ENCODE data around the gene CADM4.
"Not testable (repeated sequence)": the region's sequence is repeated elsewhere in the genome, so short reads cannot be mapped to it uniquely, and the experiment has no call there.

The CADM4 gene

GRCh38 chr19:43662487-43662886, 22.8 kb upstream of the CADM4 start:
- DNase-seq = no peak

GRCh38 chr19:43660971-43661360, 21.3 kb upstream of the CADM4 start:
- DNase-seq = no peak

GRCh38 chr19:43660301-43660970, 20.8 kb upstream of the CADM4 start:
- DNase-seq = no peak

DNA sequence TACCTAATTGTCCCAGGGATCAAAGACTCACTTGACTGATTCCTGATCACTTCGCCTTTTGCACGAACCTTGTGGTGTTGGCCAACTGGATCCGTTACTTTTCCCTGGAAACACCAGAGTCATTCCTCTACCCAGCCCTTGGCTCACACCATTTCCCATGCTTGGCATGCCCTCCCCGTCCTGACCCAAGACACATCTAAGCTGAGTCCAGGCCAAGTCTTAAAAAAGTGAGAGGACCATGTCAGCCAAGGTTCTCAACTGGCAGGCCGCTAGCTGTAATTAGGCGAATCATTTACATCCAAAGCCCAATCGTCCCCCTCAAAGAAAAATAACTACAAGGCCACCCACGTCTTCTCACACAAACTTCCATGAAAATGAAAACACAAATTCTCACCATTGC, 18.8 kb upstream of the CADM4 start:
- no peak for DNase-seq

- no peak for DNase-seq
Measured at GRCh38 chr19:43658001-43658400, 18.4 kb upstream of the CADM4 start.

GRCh38 chr19:43656436-43656835, 16.8 kb upstream of the CADM4 start:
- DNase-seq = no peak

DNA sequence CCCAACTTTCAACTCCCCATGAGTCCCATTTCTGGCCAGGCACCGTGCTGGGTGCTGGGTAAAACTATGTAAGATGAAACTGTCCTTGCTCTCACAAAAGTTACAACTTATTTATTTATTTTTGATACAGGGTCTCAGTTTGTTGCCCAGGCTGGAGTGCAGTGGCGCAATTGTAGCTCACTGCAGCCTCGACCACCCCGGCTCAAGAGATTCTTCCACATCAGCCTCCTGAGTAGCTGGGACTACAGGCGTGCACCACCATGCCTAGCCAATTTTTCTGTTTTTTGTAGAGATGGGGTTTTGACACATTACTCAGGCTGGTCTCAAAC, 12.9 kb upstream of the CADM4 start:
- no peak for DNase-seq

DNA sequence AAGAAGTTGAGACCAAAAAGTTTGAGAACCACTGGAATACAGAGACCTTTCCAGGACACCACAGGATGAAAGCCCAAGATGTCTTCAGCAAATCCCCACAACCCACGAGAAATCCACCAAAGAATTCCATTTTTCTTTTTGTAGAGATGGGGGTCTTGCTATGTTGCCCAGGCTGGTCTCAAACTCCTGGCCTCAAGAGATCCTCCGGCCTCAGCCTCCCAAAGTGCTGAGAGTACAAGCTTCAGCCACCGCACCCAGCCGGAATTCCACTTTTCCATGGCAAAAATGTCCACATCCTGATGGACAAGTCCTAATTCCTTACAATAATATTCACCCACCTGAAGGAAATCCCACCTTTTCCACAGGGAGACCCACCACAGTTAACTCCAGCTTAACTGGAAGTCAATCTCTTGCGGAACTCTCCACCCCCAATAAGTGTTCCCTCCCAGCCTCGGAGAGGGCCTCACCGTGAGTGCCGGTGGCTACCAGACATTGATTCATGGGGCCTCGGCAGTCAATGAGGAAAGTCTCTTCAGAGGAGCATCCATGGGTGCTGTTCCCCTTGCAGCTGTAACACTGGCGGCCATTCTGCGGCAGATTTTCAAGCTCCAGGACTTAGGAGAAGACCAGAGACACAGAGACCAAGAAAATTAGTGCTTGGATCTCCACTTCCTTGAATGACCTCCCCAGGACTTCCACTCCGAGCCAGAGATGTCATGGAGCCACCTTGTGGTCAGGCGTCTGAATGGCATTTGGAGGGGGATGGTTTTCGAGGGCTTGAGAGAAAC, 12.3 kb upstream of the CADM4 start:
- peak; percentile 64 for DNase-seq

- DNase-seq = not testable (repeated sequence)
Measured at GRCh38 chr19:43650276-43650675, 10.6 kb upstream of the CADM4 start.

- DNase-seq = no peak
Measured at GRCh38 chr19:43649514-43649913, 9.9 kb upstream of the CADM4 start.

DNA sequence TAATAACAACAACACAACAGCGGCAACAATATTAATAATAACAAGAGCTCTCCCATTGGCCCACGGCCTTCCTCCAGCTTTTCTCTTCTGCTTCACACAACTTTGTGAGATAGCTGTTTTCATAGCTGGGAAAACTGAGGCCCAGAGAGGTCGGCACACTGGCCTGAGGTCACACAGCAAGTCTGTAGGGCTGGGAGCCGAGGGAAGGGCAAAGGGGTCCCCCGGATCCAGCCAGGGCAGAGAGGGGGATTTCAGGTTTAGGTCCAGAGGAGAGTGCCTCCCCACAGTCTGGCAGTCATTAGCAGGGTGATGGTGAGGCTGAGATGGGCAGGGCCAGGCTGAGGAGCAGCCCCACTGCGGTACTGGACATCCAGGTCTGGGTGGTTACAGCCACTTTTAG, 9.0 kb upstream of the CADM4 start:
- no peak for DNase-seq

GRCh38 chr19:43644181-43644580, 4.5 kb upstream of the CADM4 start:
- DNase-seq = no peak

- no peak for DNase-seq
Measured at GRCh38 chr19:43643326-43643725, 3.7 kb upstream of the CADM4 start.

- no peak for DNase-seq
Measured at GRCh38 chr19:43642531-43642930, 2.9 kb upstream of the CADM4 start.

GRCh38 chr19:43641333-43641732, 1.7 kb upstream of the CADM4 start:
- no peak for DNase-seq

GRCh38 chr19:43640424-43640757, 741 bp upstream of the CADM4 start:
- no peak for DNase-seq

DNA sequence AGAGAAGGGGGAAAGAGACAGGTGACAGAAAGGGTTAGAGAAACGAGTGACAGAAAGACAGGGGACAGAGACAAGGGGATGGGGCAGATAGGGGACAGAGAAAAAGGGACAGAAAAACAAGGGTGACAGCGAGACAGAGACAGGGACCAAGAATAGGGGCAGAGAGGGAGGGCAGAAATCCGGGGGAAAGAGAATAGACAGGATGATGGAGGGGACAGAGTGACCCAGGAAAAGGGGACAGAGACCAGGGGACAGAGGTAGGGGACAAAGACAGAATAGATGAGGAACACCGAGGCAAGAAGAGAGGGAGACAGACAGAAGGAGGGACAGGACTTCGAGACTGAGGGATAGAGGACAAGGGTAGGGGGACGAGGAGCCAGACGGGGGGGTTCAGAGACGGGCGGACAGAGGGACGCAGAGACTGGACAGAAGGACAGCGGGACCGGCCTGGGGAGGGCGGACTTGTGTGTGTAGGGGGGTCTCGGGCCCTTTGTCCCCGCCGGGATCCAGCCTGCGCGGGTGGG, 593 bp downstream of the CADM4 start:
- DNase-seq = no peak

- no peak for DNase-seq
Measured at GRCh38 chr19:43638214-43638994, 1.2 kb downstream of the CADM4 start.

GRCh38 chr19:43636121-43636683, 3.4 kb downstream of the CADM4 start:
- no peak for DNase-seq

DNA sequence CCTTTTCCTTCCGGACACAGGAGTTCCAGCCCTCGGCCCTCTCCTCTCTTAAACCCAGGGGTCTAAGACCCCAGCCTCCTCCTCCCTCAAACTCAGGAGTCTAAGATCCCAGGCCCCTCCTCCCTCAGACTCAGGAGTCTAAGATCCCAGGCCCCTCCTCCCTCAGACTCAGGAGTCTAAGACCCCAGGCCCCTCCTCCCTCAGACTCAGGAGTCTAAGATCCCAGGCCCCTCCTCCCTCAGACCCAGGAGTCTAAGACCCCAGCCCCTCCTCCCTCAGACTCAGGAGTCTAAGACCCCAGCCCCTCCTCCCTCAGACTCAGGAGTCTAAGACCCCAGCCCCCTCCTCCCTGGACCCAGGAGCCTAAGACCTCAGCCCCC, 4.1 kb downstream of the CADM4 start:
- not testable (repeated sequence) for DNase-seq

DNA sequence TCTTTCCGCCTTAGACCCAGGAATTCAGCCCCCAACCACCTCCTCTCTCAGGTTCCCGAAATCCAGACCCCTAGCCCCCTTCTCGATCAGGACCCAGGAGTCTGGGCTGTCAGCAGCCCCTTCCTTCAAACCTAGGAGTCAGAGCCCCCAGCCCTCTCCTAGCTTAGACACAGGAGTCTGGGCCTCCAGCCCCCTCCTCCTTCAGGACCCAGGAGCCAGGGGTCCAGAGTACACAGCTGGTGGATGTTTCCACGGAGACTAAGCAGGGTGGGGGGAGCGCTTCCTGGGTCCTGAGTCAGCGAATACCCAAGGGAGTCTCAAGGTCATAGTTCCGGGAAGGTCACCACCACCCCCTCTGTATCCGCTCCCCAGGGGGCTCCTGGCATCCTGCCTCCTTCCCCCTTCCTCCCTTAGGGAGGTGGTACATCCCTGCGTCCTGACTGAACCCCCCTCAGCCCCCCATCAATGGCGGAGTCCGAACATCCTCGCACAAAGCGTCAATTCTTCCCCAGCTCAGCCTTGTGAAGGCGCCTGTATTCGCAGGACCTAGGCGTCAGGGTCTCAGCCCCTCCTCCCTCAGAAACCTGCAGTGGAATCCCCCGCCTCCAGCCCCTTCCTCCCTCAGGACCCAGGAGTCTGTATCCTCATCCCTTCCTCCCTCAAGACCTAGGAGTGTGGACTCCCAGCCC, 4.6 kb downstream of the CADM4 start:
- DNase-seq = no peak

DNA sequence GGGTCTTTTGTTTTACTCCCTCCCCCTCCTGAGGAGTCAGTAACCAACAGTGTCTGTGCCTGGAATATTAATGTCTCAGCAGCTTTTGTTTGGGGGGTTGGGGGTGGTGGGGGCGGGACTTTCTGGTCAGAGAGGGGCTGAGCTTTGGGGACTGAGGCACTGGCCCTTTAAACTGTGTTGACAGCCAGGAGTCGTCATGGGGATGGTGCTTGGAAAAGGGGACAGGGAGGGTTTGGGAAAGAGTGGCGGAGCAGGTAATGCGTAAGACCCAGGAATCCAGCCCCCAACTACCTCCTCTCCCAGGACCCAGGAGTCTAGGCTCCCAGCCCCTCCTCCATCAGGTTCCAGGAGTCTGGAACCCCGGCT, 5.2 kb downstream of the CADM4 start:
- DNase-seq = no peak

- no peak for DNase-seq
Measured at GRCh38 chr19:43634068-43634467, 5.6 kb downstream of the CADM4 start.
